HepG2 (cell line): ENCODE measurements around the gene SHISA5. TPM values are rescaled to one million over a fixed set of nuclear protein-coding genes. Genes with fewer than 3 reads are reported as not detected.

Experiments used
- ATAC-seq: fragments of 200-7000 bp; cut with Tn5 transposase; 3 replicates; pipeline ENCODE4 v1.9.1; 2020; ENCODE audit warnings: mild to moderate bottlenecking, moderate library complexity
- BruUV-seq: library from RNA; stranded (reverse); fragments of 400-500 nt; replicated peaks from 2 replicates; lab custom pipeline; 2021; lab: Mats Ljungman, UMichigan
- CTCF ChIA-PET: fragments of 300-600 bp; formaldehyde crosslinking; extraction: SDS; loops from one replicate; lab custom pipeline; 2021; ENCODE audit warnings: low total read pairs, inconsistent platforms, low intra/inter-chr PET ratio; lab: Yijun Ruan, JAX
- POLR2A ChIA-PET: fragments of 350-600 bp; sonication (Branson Sonifier 250); formaldehyde crosslinking; loops from one replicate; lab custom pipeline; 2020; ENCODE audit warnings: antibody characterized with exemption, inconsistent platforms; lab: Yijun Ruan, JAX
- DNase-seq: peaks from one replicate; pipeline ENCODE4 v3.0.0-alpha.2; 2015; ENCODE audit warnings: low spot score
- FAIRE-seq: peaks from 3 replicates; lab custom pipeline; 2011; peaks lifted over from hg19 to GRCh38; lab: Jason Lieb, UNC
- H2AFZ ChIP-seq: one replicate; pipeline ENCODE4 v1.6.1; 2011; ENCODE audit warnings: low read length, inconsistent platforms
- H3K27ac ChIP-seq: fragments of 300-600 bp; 3 replicates; pipeline ENCODE4 v1.8.0; 2011; ENCODE audit warnings: mixed run types, mild to moderate bottlenecking, mixed read lengths, low read length, inconsistent platforms; ENCODE audit not compliant: insufficient read depth; ENCODE audit errors: extremely low read length
- H3K27me3 ChIP-seq, 2 experiments: fragments of 200-600 bp in 1 of 2; 2 replicates in 1 of 2; 3 replicates in 1 of 2; pipeline versions ENCODE4 v1.6.0 to v1.8.0; 2011; ENCODE audit warnings: low read length in 2 of 2, mild to moderate bottlenecking in 2 of 2, moderate library complexity in 2 of 2, inconsistent platforms in 1 of 2; ENCODE audit not compliant: insufficient read depth in 2 of 2, control insufficient read depth in 1 of 2
- H3K36me3 ChIP-seq, 2 experiments: fragments of 200-600 bp in 1 of 2; replicated peaks in 1 of 2; 2 replicates in 1 of 2; 3 replicates in 1 of 2; pipeline versions ENCODE4 v1.5.1 to v1.8.0; 2011; ENCODE audit warnings: low read length in 2 of 2, inconsistent platforms in 1 of 2; ENCODE audit not compliant: insufficient read depth in 2 of 2, control insufficient read depth in 1 of 2
- H3K4me1 ChIP-seq: 2 replicates; pipeline ENCODE4 v1.5.1; 2012; ENCODE audit warnings: low read length, inconsistent platforms; ENCODE audit not compliant: insufficient read depth
- H3K4me2 ChIP-seq: 2 replicates; pipeline ENCODE4 v1.6.0; 2011; ENCODE audit warnings: low read depth, low read length, inconsistent platforms
- H3K4me3 ChIP-seq, 3 experiments: fragments of 200-600 bp in 1 of 3; sonication (generic), shearing (Covaris generic) in 1 of 3; replicated peaks in 1 of 3; 2 replicates each; pipeline ENCODE4 v1.5.1; 2011 to 2016; ENCODE audit warnings: low read length in 3 of 3, inconsistent platforms in 2 of 3, low read depth in 2 of 3, mild to moderate bottlenecking in 2 of 3, control low read depth in 1 of 3, mixed read lengths in 1 of 3; ENCODE audit not compliant: insufficient read depth in 1 of 3
- H3K79me2 ChIP-seq: one replicate; pipeline ENCODE4 v1.6.1; 2011; ENCODE audit warnings: low read length, inconsistent platforms; ENCODE audit not compliant: insufficient read depth
- H3K9ac ChIP-seq: 2 replicates; pipeline ENCODE4 v1.6.0; 2011; ENCODE audit warnings: mild to moderate bottlenecking, low read depth, low read length, inconsistent platforms; ENCODE audit not compliant: insufficient read depth
- H3K9me3 ChIP-seq: 2 replicates; pipeline ENCODE4 v1.5.1; 2012; ENCODE audit warnings: mild to moderate bottlenecking, low read length
- H4K20me1 ChIP-seq: 2 replicates; pipeline ENCODE4 v1.6.0; 2011; ENCODE audit warnings: inconsistent platforms, mild to moderate bottlenecking, low read length, moderate library complexity; ENCODE audit not compliant: insufficient read depth
- ERF ChIP-seq: IDR thresholded peaks from 2 replicates; pipeline ENCODE4 v1.6.1; 2018; ENCODE audit warnings: missing biosample characterization, missing genetic modification reagents
- NFIC ChIP-seq: IDR thresholded peaks from 2 replicates; pipeline ENCODE4 v1.6.1; 2012; ENCODE audit warnings: mild to moderate bottlenecking, low read length, inconsistent platforms
- NPAS2 ChIP-seq: sonication (generic); formaldehyde crosslinking; IDR thresholded peaks from 2 replicates; pipeline ENCODE4 v1.8.0; 2022; ENCODE audit warnings: mild to moderate bottlenecking, missing genetic modification reagents, borderline replicate concordance
- SAP130 ChIP-seq: IDR thresholded peaks from 2 replicates; pipeline ENCODE4 v1.6.1; 2016; ENCODE audit warnings: low read depth
- ZFP36 ChIP-seq: fragments of 150-350 bp; IDR thresholded peaks from 2 replicates; pipeline ENCODE4 v1.6.1; 2018; ENCODE audit warnings: borderline replicate concordance, low read length, low read depth; ENCODE audit not compliant: partially characterized antibody
- ZNF256 ChIP-seq: sonication (generic); formaldehyde crosslinking; conservative IDR thresholded peaks from 2 replicates; pipeline ENCODE4 v1.4.0; 2020; ENCODE audit warnings: missing genetic modification reagents
- WGBS: methylation state at CpG from one replicate; pipeline ENCODE4 v1.1.6; 2017; ENCODE audit warnings: low lambda C conversion rate; 5-methylcytosine and 5-hydroxymethylcytosine counted together
- in situ Hi-C: cut with HindIII; loops from 2 replicates; pipeline ENCODE4 v1.10.0; 2017; ENCODE audit warnings: low pct_unique_long_range_greater_than_20kb; ENCODE audit not compliant: extremely low pct_ligation_motif_present
- intact Hi-C: fragments of 100-400 bp; cut with micrococcal nuclease; formaldehyde crosslinking; loops from one replicate; pipeline ENCODE4 v1.10.0; 2022; ENCODE audit not compliant: unreplicated experiment
- polyA plus RNA-seq, 8 experiments: library from polyadenylated mRNA; depleted of rRNA in 3 of 8; stranded (reverse) in 7 of 8; unstranded in 1 of 8; fragments of >200 nt; fragmentation: Illumina TruSeq in 4 of 8; extraction: Trizol in 4 of 8; gene quantifications; 2 replicates each; pipeline versions ENCODE4 v1.2.1 to v1.2.3, GENCODE V29; 2011 to 2016; ENCODE audit warnings: low read depth in 4 of 8, missing spikeins in 1 of 8, mixed read lengths in 1 of 8; ENCODE audit not compliant: insufficient read depth in 1 of 8
- total RNA-seq, 5 experiments: library from RNA; depleted of rRNA; stranded (reverse); fragments of >200 nt; fragmentation: Illumina TruSeq; extraction: Trizol; gene quantifications; 2 replicates each; pipeline ENCODE4 v1.2.3, GENCODE V29; 2016; ENCODE audit warnings: low read depth in 1 of 5
- TF ChIP-seq, protein P1 (sequence below): IDR thresholded peaks from 2 replicates; pipeline ENCODE4 v1.6.1; 2012; ENCODE audit warnings: low read depth, low read length, improper control_type of control experiment
- TF ChIP-seq, protein P2 (sequence below): sonication (generic); formaldehyde crosslinking; IDR thresholded peaks from 2 replicates; pipeline ENCODE4 v1.8.1; 2022; ENCODE audit warnings: low read depth, mild to moderate bottlenecking, missing genetic modification reagents
- TF ChIP-seq, protein P3 (sequence below): sonication (generic); formaldehyde crosslinking; IDR thresholded peaks from 2 replicates; pipeline ENCODE4 v1.4.0; 2020; ENCODE audit warnings: low read depth, mild to moderate bottlenecking, missing genetic modification reagents
- TF ChIP-seq, protein P4 (sequence below): sonication (generic); formaldehyde crosslinking; IDR thresholded peaks from 2 replicates; pipeline ENCODE4 v1.8.0; 2022; ENCODE audit warnings: missing genetic modification reagents, mild to moderate bottlenecking, borderline replicate concordance
- TF ChIP-seq, protein P5 (sequence below): sonication (generic); formaldehyde crosslinking; IDR thresholded peaks from 2 replicates; pipeline ENCODE4 v1.4.0; 2020; ENCODE audit warnings: mild to moderate bottlenecking, missing genetic modification reagents, borderline replicate concordance

Gene SHISA5
- total and polyA plus RNA-seq, 2 of the 13 experiments (the other 11 are each of a cell fraction or from before 2014, with no cell fraction given), result 75.8 to 91.4 TPM

DNA sequence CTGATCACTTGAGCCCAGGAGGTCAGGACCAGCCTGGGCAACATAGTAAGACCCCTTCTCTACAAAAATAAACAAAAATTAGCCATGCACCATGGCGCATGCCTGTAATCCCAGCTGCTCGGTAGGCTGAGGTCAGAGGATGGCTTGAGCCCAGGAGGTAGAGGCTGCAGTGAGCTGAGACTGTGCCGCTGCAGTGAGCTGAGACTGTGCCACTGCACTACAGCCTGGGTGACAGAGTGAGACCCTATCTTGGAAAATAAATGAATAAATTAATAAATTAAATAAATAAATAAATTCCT, 10.8 kb downstream of the SHISA5 start (continued):
- TF ChIP-seq, protein P1, sequence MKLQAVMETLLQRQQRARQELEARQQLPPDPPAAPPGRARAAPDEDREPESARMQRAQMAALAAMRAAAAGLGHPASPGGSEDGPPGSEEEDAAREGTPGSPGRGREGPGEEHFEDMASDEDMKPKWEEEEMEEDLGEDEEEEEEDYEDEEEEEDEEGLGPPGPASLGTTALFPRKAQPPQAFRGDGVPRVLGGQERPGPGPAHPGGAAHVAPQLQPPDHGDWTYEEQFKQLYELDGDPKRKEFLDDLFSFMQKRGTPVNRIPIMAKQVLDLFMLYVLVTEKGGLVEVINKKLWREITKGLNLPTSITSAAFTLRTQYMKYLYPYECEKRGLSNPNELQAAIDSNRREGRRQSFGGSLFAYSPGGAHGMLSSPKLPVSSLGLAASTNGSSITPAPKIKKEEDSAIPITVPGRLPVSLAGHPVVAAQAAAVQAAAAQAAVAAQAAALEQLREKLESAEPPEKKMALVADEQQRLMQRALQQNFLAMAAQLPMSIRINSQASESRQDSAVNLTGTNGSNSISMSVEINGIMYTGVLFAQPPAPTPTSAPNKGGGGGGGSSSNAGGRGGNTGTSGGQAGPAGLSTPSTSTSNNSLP, result no peak
- TF ChIP-seq, protein P2, sequence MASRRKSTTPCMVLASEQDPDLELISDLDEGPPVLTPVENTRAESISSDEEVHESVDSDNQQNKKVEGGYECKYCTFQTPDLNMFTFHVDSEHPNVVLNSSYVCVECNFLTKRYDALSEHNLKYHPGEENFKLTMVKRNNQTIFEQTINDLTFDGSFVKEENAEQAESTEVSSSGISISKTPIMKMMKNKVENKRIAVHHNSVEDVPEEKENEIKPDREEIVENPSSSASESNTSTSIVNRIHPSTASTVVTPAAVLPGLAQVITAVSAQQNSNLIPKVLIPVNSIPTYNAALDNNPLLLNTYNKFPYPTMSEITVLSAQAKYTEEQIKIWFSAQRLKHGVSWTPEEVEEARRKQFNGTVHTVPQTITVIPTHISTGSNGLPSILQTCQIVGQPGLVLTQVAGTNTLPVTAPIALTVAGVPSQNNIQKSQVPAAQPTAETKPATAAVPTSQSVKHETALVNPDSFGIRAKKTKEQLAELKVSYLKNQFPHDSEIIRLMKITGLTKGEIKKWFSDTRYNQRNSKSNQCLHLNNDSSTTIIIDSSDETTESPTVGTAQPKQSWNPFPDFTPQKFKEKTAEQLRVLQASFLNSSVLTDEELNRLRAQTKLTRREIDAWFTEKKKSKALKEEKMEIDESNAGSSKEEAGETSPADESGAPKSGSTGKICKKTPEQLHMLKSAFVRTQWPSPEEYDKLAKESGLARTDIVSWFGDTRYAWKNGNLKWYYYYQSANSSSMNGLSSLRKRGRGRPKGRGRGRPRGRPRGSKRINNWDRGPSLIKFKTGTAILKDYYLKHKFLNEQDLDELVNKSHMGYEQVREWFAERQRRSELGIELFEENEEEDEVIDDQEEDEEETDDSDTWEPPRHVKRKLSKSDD (CRISPR knock-in tag), result no peak
- TF ChIP-seq ERF (CRISPR knock-in tag) (no peak), NFIC (no peak), ZFP36 (no peak), ZNF256 (CRISPR knock-in tag) (no peak)

DNA sequence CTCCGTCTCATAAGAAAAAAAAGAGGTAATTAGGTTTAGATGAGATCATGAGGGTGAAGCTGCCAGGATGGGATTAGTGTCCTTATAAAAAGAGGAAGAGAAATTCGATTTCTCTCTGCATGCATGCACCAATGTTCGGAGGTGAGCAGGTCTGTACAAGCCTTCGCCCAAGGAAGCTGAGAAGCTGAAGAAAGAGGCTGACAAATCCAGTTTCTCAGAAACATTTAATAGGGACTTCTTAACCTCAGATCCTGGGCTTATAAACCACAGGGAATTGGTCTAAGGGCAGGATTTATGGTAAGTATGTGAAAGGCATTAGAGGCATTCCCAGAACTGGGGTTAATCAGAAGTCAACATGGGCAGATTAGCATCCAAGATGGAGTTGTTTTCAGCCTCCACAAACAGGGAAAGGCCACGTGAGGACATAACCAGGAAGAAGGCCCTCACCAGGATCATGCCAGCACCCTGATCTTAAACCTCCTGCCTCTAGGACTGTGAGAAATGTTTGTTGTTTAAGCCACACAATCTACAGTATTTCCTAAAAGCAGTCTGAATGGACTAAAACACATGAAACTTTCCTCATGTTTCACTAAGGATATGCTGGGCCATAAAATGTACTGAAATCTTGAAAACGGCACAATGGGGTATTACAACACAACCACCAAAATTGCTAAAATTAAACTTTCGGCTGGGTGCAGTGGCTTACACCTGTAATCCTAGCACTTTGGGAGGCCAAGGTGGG, 11.3 kb downstream of the SHISA5 start:
- BruUV-seq, result no TSS peak
- Histone ChIP-seq H3K27ac (no peak overlapping the region), H3K4me3 (no peak overlapping the region), H4K20me1 (no peaks in the 10 kb centered on the region), H2AFZ (no peak overlapping the region), H3K9me3 (no peaks in the 10 kb centered on the region), H3K27me3 (no peaks in the 10 kb centered on the region), H3K79me2 (no peaks in the 10 kb centered on the region), H3K4me1 (0 out of 2 replicates have a peak, but pooled peaks cover 3% of the 10 kb centered on the region), H3K9ac (no peak overlapping the region), H3K4me2 (no peak overlapping the region), H3K36me3 (no peaks in the 10 kb centered on the region)
- intact Hi-C loops (no loop called here), in situ Hi-C loops (no loop called here)
- DNase-seq (no peak), ATAC-seq (no peak), FAIRE-seq (no peak)
- CTCF ChIA-PET, result no interaction called here
- 78% methylated on average over 7 of the region's 7 CpGs for WGBS
- POLR2A ChIA-PET, result interaction anchor here (1.5 kb wide), 1 partner anchor 19 kb away, joined by 4 read pairs; no protein-coding TSS in a partner anchor
- TF ChIP-seq, protein P3, sequence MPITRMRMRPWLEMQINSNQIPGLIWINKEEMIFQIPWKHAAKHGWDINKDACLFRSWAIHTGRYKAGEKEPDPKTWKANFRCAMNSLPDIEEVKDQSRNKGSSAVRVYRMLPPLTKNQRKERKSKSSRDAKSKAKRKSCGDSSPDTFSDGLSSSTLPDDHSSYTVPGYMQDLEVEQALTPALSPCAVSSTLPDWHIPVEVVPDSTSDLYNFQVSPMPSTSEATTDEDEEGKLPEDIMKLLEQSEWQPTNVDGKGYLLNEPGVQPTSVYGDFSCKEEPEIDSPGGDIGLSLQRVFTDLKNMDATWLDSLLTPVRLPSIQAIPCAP (CRISPR knock-in tag), result no peak
- TF ChIP-seq NPAS2 (CRISPR knock-in tag), result no peak
- TF ChIP-seq, protein P4, sequence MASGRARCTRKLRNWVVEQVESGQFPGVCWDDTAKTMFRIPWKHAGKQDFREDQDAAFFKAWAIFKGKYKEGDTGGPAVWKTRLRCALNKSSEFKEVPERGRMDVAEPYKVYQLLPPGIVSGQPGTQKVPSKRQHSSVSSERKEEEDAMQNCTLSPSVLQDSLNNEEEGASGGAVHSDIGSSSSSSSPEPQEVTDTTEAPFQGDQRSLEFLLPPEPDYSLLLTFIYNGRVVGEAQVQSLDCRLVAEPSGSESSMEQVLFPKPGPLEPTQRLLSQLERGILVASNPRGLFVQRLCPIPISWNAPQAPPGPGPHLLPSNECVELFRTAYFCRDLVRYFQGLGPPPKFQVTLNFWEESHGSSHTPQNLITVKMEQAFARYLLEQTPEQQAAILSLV, result no peak
- TF ChIP-seq, protein P5, sequence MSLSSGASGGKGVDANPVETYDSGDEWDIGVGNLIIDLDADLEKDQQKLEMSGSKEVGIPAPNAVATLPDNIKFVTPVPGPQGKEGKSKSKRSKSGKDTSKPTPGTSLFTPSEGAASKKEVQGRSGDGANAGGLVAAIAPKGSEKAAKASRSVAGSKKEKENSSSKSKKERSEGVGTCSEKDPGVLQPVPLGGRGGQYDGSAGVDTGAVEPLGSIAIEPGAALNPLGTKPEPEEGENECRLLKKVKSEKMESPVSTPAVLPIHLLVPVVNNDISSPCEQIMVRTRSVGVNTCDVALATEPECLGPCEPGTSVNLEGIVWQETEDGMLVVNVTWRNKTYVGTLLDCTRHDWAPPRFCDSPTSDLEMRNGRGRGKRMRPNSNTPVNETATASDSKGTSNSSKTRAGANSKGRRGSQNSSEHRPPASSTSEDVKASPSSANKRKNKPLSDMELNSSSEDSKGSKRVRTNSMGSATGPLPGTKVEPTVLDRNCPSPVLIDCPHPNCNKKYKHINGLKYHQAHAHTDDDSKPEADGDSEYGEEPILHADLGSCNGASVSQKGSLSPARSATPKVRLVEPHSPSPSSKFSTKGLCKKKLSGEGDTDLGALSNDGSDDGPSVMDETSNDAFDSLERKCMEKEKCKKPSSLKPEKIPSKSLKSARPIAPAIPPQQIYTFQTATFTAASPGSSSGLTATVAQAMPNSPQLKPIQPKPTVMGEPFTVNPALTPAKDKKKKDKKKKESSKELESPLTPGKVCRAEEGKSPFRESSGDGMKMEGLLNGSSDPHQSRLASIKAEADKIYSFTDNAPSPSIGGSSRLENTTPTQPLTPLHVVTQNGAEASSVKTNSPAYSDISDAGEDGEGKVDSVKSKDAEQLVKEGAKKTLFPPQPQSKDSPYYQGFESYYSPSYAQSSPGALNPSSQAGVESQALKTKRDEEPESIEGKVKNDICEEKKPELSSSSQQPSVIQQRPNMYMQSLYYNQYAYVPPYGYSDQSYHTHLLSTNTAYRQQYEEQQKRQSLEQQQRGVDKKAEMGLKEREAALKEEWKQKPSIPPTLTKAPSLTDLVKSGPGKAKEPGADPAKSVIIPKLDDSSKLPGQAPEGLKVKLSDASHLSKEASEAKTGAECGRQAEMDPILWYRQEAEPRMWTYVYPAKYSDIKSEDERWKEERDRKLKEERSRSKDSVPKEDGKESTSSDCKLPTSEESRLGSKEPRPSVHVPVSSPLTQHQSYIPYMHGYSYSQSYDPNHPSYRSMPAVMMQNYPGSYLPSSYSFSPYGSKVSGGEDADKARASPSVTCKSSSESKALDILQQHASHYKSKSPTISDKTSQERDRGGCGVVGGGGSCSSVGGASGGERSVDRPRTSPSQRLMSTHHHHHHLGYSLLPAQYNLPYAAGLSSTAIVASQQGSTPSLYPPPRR (CRISPR knock-in tag), result no peak
- no peak for TF ChIP-seq SAP130 (CRISPR knock-in tag)
